Mesothelial cell of epicardium (in vitro differentiated cells): Measurements from ENCODE around the gene KCNB1. TPM values are rescaled to one million over a fixed set of nuclear protein-coding genes. Genes with fewer than 3 reads are reported as not detected.

Source experiments
- DNase-seq, 2 experiments: peaks; one replicate each; pipeline ENCODE4 v3.0.0; 2021; ENCODE audit warnings: low spot score in 2 of 2; ENCODE audit not compliant: unreplicated experiment in 2 of 2
- H3K27ac Mint-ChIP-seq: 2 replicates; pipeline ENCODE4 v1.8.0; 2021; ENCODE audit warnings: mixed read lengths
- H3K27me3 Mint-ChIP-seq: 2 replicates; pipeline ENCODE4 v1.8.0; 2021; ENCODE audit warnings: low read depth, mixed read lengths
- H3K36me3 Mint-ChIP-seq: 2 replicates; pipeline ENCODE4 v1.8.0; 2021; ENCODE audit warnings: mixed read lengths
- H3K4me1 Mint-ChIP-seq: 2 replicates; pipeline ENCODE4 v1.8.0; 2021; ENCODE audit warnings: mixed read lengths
- H3K4me3 Mint-ChIP-seq: 2 replicates; pipeline ENCODE4 v1.8.0; 2021; ENCODE audit warnings: mild to moderate bottlenecking, moderate library complexity, mixed read lengths
- H3K9me3 Mint-ChIP-seq: 2 replicates; pipeline ENCODE4 v1.8.0; 2021; ENCODE audit warnings: mixed read lengths
- total RNA-seq: library from RNA; stranded (reverse); gene quantifications from 3 replicates; pipeline ENCODE4 v1.2.1, GENCODE V29; 2021
- TF ChIP-seq, protein P1 (sequence below): fragments of 200-600 bp; sonication (generic); IDR thresholded peaks from one replicate; pipeline ENCODE4 v1.5.0; 2021; ENCODE audit warnings: antibody characterized with exemption; ENCODE audit not compliant: unreplicated experiment

Gene KCNB1
- total RNA-seq, 1 donor from 2014 or later, result 0.51 TPM

DNA sequence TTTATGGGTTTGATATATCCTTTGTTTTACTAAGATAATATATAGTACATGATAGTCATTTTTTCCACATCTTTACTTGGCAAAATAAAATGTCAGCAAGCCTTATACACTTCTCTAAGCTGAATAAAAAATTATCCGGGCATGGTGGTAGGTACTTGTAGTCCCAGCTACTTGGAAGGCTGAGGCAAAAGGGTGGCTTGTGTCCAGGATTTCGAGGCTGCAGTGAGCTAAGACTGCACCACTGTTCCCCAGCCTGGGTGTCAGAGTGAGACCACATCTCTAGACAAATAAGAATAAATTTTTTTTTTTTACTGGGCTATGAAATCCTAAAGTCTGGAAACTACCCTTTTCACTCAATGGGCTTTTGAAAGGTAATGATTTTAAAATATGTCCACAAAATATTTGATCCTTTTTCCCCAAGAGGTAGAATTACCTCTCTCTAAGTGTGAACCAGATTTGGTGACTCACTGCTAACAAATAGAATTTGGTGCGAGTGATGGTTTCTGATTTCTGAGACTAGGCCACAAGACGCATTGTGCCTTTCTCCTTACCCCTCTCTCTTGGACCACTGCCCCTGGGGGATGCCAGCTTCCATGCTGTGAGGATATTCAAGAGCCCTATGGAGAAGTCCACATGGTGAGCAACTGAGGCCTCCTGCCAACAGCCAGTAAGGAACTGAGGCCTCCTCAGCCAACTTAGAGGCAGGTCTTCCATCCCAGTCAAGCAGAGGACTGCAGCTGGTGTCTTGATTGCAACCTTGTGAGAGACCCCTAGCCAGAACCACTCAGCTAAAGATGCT lies 120.4 kb downstream of the KCNB1 start:
- no peaks in the 10 kb centered on the region for H3K4me1 Mint-ChIP-seq
- no peaks in the 10 kb centered on the region for H3K36me3 Mint-ChIP-seq
- H3K27me3 Mint-ChIP-seq, result peaks cover 31% of the 10 kb centered on the region
- H3K27ac Mint-ChIP-seq, result no peak overlapping the region
- no peaks in the 10 kb centered on the region for H3K9me3 Mint-ChIP-seq
- TF ChIP-seq, protein P1, sequence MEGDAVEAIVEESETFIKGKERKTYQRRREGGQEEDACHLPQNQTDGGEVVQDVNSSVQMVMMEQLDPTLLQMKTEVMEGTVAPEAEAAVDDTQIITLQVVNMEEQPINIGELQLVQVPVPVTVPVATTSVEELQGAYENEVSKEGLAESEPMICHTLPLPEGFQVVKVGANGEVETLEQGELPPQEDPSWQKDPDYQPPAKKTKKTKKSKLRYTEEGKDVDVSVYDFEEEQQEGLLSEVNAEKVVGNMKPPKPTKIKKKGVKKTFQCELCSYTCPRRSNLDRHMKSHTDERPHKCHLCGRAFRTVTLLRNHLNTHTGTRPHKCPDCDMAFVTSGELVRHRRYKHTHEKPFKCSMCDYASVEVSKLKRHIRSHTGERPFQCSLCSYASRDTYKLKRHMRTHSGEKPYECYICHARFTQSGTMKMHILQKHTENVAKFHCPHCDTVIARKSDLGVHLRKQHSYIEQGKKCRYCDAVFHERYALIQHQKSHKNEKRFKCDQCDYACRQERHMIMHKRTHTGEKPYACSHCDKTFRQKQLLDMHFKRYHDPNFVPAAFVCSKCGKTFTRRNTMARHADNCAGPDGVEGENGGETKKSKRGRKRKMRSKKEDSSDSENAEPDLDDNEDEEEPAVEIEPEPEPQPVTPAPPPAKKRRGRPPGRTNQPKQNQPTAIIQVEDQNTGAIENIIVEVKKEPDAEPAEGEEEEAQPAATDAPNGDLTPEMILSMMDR, result no peak
- no peak for DNase-seq
- H3K4me3 Mint-ChIP-seq, result no peak overlapping the region

DNA sequence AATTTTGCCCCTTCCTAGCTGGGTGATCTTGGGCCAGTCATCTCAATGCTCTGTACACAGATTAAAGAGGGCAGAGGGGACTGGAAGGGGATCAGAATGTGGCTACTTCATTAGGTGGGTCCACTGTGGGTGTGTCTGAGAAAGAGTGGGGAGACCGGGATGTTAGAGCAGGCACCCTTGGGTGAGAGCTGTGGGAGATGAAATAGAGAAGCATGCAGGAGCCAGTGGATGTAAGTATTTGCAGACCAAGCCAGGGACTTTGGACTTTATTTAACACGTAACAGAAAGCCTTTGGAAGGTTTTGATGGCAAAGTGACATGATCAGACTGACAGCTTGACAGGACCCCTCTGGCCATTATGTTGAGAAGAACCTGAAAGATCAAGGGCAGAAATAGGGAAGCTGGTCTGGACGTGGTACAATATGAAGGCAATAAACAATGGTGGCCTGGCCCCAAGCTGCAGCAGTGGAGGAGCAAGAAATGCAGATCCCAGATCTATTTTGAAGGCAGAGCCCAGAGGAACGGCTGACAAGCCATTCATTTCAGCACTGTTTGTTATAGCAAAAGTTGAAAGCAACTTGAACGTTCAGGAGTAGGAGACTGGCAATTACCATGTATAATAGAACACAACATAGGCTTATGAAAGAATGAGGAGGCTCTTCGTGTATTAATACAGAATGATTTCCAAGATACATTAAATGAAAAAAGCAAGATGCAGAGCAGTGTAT lies 122.1 kb downstream of the KCNB1 start:
- H3K27ac Mint-ChIP-seq, result no peak overlapping the region
- H3K27me3 Mint-ChIP-seq, result peaks cover 30% of the 10 kb centered on the region
- H3K4me1 Mint-ChIP-seq, result no peaks in the 10 kb centered on the region
- TF ChIP-seq, protein P1, result no peak
- no peak overlapping the region for H3K4me3 Mint-ChIP-seq
- DNase-seq, result no peak
- no peaks in the 10 kb centered on the region for H3K9me3 Mint-ChIP-seq
- H3K36me3 Mint-ChIP-seq, result no peaks in the 10 kb centered on the region

DNA sequence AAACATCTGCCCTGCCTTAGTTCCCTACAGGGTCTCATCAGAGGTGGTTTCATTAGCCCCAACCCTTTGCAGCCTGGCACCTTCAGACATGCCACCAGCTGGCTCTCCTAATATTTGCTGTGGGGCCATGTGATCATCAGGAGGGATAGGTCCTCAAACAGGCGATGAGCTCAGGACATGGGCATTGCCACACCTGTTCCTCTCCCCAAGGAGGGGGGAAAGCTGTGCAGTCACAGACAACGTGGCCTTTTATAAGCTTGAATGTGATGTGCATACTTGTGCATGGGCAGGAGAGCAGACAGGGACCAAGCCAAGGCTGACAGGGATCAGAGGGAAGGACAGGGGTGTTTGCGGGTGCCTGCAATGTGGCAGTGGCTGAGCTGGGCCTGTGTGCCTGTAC lies 125.8 kb downstream of the KCNB1 start:
- no peak overlapping the region for H3K4me3 Mint-ChIP-seq
- TF ChIP-seq, protein P1, result no peak
- no peaks in the 10 kb centered on the region for H3K36me3 Mint-ChIP-seq

DNA sequence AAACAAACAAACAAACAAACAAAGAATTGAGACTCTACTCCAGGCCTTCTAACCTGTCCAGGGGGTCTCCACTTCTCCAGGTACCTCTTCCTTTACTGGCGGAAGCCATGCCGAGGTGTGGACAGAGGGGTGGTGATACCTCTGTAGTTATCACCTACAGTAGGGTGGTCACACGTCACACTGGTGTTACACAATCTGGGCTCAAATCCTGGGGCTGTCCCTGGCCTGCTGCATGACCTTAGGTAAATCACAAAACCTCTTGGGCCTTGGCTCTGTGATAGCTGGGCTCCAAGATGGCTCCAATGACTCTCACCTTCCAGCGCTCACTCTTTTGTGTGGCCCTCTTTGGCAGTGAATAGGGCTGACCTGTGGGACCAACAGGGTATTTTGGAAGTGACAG lies 127.8 kb downstream of the KCNB1 start:
- Mint-ChIP-seq H3K27ac (no peak overlapping the region), H3K27me3 (peaks cover 25% of the 10 kb centered on the region), H3K4me1 (no peaks in the 10 kb centered on the region), H3K4me3 (no peak overlapping the region), H3K36me3 (no peaks in the 10 kb centered on the region), H3K9me3 (no peaks in the 10 kb centered on the region)
- DNase-seq, result no peak
- TF ChIP-seq, protein P1, result no peak

More for the DNA sequence above, 125.8 kb downstream of the KCNB1 start:
- peaks cover 32% of the 10 kb centered on the region for H3K27me3 Mint-ChIP-seq
- no peaks in the 10 kb centered on the region for H3K4me1 Mint-ChIP-seq
- no peak for DNase-seq
- no peaks in the 10 kb centered on the region for H3K9me3 Mint-ChIP-seq
- no peak overlapping the region for H3K27ac Mint-ChIP-seq

DNA sequence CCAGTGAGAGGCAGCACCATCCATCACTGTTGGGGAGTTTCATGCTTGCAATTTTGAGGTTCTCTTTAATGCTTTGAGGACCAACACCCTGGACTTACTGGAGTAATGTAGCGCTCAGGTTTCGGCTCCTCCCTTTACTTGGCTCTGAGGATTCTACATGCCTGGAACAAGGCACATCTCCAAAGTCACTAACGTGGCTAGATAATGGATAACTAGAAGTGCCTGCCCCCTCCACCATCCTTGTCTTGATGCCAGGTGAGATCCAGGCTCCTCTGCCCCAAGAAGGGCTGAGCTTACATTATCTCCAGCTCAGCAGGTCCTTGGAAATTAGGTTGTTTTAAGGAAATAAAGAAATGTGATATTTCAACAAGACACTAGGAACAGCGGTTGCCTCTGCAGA lies 129.1 kb downstream of the KCNB1 start:
- TF ChIP-seq, protein P1, result no peak
- no peaks in the 10 kb centered on the region for H3K9me3 Mint-ChIP-seq
- H3K36me3 Mint-ChIP-seq, result no peaks in the 10 kb centered on the region
- no peak overlapping the region for H3K4me3 Mint-ChIP-seq
- no peak for DNase-seq
- peaks cover 26% of the 10 kb centered on the region for H3K27me3 Mint-ChIP-seq
- no peak overlapping the region for H3K27ac Mint-ChIP-seq
- no peaks in the 10 kb centered on the region for H3K4me1 Mint-ChIP-seq
